ENCODE measurements around the gene SERTM1. TPM values are rescaled to one million over a fixed set of nuclear protein-coding genes. Genes with fewer than 3 reads are reported as not detected.

SERTM1 gene
- total RNA-seq, 2 donors from 2014 or later, result 0.11 TPM; not detected in 1

DNA sequence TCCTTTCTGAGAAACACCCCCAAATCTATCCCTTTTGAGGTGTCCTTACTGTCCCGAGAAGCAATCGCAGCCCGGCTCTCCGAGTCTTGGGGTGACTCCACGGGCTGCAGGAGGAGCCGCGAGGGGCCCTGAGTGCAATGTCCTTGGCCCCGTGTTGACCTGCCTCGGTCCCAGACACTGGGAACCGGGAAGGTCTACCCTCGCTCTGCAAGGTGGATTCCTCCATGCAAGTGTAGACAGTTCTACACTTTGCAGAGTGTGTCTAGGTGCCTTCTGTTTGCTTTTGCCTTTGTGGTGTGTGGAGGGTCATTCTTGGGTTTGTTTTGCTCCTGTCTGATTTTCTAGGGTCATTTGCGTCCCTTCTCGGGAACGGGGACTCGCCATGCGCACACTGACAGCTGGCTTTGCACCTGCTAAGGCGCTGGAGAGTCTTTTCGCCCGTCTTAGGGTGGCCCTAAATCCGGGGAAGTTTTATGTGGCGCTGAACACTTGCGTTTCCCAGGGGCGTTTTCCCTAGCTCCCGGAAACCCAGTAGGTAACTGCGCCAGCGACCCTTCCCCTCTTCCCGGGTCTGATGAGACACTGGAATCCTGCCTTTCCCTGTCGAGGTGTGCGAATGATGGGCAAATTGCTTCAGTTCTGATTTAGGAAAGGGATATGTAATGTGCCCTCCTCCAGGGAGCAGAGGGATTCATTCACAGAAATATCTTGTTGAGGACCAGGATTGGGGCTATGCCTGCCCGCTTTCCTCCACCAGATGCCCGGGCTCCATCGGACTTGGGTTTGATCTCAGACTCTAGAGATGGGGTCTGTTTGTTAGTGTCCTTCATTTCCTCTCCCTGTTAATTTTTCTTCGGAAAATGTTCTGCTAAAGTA, 755 bp downstream of the SERTM1 start:
- no peak for DNase-seq
- TF ChIP-seq, protein P1, sequence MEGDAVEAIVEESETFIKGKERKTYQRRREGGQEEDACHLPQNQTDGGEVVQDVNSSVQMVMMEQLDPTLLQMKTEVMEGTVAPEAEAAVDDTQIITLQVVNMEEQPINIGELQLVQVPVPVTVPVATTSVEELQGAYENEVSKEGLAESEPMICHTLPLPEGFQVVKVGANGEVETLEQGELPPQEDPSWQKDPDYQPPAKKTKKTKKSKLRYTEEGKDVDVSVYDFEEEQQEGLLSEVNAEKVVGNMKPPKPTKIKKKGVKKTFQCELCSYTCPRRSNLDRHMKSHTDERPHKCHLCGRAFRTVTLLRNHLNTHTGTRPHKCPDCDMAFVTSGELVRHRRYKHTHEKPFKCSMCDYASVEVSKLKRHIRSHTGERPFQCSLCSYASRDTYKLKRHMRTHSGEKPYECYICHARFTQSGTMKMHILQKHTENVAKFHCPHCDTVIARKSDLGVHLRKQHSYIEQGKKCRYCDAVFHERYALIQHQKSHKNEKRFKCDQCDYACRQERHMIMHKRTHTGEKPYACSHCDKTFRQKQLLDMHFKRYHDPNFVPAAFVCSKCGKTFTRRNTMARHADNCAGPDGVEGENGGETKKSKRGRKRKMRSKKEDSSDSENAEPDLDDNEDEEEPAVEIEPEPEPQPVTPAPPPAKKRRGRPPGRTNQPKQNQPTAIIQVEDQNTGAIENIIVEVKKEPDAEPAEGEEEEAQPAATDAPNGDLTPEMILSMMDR (IDR thresholded peaks at IDR 0.05), result no peak

DNA sequence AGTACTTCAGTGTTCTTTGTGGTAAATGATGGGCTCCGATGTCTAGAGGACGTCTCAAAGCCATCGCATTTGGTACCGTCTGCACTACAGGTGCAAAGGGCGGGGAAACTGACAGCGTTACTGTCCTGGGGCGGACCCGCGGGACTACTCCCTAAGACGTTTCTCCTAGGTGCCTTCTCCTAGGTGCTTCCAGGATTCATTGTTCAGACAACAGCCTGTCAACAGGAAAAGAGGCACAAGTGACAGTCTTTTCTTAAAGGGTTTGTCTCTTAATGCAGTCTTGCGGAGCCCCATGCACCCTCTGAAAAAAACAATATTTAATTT, 1.4 kb downstream of the SERTM1 start:
- peaks cover 17% of the 10 kb centered on the region for H3K27me3 ChIP-seq
- intact Hi-C loops (cut with DNase I), result no loop called here
- DNase-seq, result no peak
- H3K36me3 ChIP-seq, result no peaks in the 10 kb centered on the region
- H3K27ac ChIP-seq, result no peak overlapping the region
- H3K4me1 ChIP-seq, result no peaks in the 10 kb centered on the region
- no peak overlapping the region for H3K4me3 ChIP-seq
- TF ChIP-seq, protein P1 (IDR thresholded peaks at IDR 0.05), result no peak
- H3K9ac ChIP-seq (ENCODE audit: low read depth in 2 of 2, low read length in 2 of 2), result no peak overlapping the region
- no peaks in the 10 kb centered on the region for H3K9me3 ChIP-seq

More for the DNA sequence above, 755 bp downstream of the SERTM1 start:
- H3K9me3 ChIP-seq, result no peaks in the 10 kb centered on the region
- peaks cover 17% of the 10 kb centered on the region for H3K27me3 ChIP-seq
- no peaks in the 10 kb centered on the region for H3K36me3 ChIP-seq
- H3K27ac ChIP-seq, result no peak overlapping the region
- H3K9ac ChIP-seq (ENCODE audit: low read depth in 2 of 2, low read length in 2 of 2), result no peak overlapping the region
- H3K4me1 ChIP-seq, result no peaks in the 10 kb centered on the region
- H3K4me3 ChIP-seq, result no peak overlapping the region
- intact Hi-C loops (cut with DNase I), result no loop called here

DNA sequence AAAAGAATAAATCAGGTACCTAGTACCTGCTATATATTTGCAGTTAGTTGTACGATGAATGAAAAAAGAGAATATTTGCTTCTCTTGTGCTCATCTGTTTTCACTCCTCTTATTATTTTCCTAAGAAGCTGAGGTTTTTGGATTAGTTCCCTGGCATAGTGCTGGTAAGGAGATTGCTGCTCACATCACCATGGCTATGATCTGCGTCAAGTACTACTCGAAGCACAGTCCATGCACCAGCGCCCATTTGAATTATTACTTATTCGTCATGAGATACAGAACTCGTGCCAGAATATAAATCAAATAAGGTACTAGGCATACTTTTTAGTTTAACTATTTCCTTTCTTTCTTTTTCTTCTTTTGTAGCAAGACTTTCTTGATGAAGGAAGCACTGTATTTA, 7.1 kb downstream of the SERTM1 start:
- Histone ChIP-seq H3K4me3 (no peak overlapping the region), H3K27me3 (no peaks in the 10 kb centered on the region), H3K4me1 (no peaks in the 10 kb centered on the region), H3K9me3 (no peaks in the 10 kb centered on the region), H3K27ac (no peak overlapping the region), H3K36me3 (no peaks in the 10 kb centered on the region), H3K9ac (ENCODE audit: low read depth in 2 of 2, low read length in 2 of 2) (no peak overlapping the region)
- TF ChIP-seq, protein P1 (IDR thresholded peaks at IDR 0.05), result no peak
- intact Hi-C loops (cut with DNase I), result no loop called here
- DNase-seq, result no peak

DNA sequence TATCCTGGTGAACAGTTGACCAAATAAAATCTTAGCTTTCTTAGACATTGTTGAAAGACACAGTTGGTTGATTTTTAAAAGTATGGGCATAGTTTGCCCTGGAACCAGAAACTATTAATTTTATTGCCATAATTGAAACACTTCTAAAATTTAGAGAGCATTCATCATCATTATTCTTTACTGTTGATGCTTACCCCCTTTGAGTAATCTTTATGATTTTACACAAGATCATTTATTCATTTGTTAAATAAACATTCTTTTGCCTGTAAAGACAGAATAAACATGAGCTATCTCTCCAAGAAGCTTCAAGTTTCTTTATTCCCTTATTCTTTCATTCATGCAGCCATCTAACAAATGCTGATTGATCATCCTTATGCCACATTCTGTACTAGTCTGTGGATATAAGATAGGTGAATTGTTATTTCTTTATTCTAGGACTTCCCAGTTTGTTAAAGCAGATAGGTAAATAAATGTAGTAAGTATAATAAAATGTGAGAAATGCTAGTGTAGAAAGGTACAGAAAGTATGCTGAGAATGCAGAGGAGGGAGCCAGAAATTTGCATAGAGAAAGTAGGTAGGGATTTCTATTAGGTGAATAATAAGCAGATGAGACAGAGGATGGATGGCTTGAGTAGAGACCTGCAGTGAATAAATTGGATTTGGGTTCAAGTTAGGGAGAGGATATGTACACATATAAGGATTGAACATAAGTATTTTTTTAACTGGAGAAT, 8.2 kb downstream of the SERTM1 start:
- H3K9ac ChIP-seq (ENCODE audit: low read depth in 2 of 2, low read length in 2 of 2), result no peak overlapping the region
- intact Hi-C loops (cut with DNase I), result no loop called here
- TF ChIP-seq, protein P1 (IDR thresholded peaks at IDR 0.05), result no peak
- no peaks in the 10 kb centered on the region for H3K9me3 ChIP-seq
- H3K36me3 ChIP-seq, result no peaks in the 10 kb centered on the region
- no peak overlapping the region for H3K27ac ChIP-seq
- H3K4me1 ChIP-seq, result no peaks in the 10 kb centered on the region
- H3K4me3 ChIP-seq, result no peak overlapping the region
- DNase-seq, result no peak
- no peaks in the 10 kb centered on the region for H3K27me3 ChIP-seq

DNA sequence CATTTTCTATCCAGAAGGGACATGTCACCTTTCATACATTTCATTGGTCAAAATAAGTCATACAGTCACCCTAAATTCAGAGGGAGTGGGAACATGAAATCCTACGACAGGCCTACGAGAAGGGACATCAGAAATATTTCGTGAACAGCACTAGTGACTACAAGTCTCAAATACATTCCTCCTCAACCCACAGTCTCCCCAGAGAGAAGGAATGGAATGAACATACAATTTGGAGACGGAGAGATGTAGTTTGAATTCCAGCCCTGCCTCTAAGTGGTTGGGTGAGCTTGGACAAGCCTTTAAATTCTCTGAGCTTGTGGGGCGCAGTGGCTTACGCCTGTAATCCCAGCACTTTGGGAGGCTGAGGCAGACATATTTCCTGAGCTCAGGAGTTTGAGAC, 9.9 kb downstream of the SERTM1 start:
- Histone ChIP-seq H3K9ac (ENCODE audit: low read depth in 2 of 2, low read length in 2 of 2) (no peak overlapping the region), H3K36me3 (no peaks in the 10 kb centered on the region), H3K4me1 (no peaks in the 10 kb centered on the region), H3K4me3 (no peak overlapping the region), H3K27me3 (no peaks in the 10 kb centered on the region), H3K27ac (no peak overlapping the region), H3K9me3 (no peaks in the 10 kb centered on the region)
- DNase-seq, result no peak
- intact Hi-C loops (cut with DNase I), result no loop called here
- TF ChIP-seq, protein P1 (IDR thresholded peaks at IDR 0.05), result no peak
